HG02678 (cell line): ENCODE data around the gene TYW1B.
"Not testable (repeated sequence)": the region's sequence is repeated elsewhere in the genome, so short reads cannot be mapped to it uniquely, and the experiment has no call there.

Experiments
- ATAC-seq: cut with Tn5 transposase; IDR thresholded peaks from one replicate; pipeline ENCODE4 v1.9.1; 2021; ENCODE audit warnings: mild to moderate bottlenecking, moderate library complexity; ENCODE audit not compliant: unreplicated experiment

Gene TYW1B

DNA sequence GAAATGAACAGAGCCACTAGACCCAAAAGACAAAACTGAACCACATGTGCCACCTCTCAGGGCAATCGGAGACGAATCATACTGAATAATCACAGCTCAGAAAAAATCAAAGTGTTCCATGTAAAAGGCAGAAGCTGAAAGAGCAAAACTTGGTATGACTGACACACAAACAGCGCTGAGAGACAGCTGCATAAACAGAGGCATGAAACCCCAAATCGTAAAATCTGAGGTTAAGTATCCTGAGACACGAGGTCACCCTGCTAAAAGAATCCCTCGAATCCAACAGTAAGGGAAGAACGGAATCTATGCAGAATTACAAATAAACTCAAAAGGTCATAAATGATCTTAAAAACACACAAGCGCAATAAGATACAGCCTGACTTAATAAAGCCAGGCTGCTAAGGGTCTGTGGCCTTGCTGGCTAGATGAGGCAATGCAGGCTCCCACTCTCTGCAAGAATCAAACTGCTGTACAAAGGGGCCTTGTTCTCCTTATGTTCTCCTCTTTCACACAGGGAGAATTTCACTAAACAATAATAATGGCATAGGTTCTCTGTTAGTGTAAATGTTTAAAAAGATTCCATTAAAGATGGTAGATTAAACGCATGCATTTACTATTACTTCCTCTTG is 247.7 kb downstream of the TYW1B start:
- not testable (repeated sequence) for ATAC-seq

DNA sequence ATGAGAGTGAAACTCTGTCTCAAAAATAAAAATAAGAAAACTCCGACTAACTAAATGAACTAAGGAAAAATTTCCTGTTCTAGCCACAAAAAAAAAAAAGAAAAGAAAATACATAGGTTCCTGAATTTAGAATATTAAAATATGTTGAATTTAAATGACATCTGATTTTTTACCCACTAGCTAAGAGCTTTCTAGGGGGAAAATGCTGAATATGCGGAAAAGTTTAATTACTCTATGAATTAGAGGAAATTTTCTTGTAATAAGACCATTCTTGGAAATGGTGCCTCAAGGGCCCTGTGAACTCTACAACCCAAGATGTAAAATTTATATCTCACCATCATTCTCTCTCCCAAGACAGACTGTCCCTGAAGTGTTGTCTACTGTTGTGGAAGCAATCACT is 250.9 kb downstream of the TYW1B start:
- no peak for ATAC-seq

DNA sequence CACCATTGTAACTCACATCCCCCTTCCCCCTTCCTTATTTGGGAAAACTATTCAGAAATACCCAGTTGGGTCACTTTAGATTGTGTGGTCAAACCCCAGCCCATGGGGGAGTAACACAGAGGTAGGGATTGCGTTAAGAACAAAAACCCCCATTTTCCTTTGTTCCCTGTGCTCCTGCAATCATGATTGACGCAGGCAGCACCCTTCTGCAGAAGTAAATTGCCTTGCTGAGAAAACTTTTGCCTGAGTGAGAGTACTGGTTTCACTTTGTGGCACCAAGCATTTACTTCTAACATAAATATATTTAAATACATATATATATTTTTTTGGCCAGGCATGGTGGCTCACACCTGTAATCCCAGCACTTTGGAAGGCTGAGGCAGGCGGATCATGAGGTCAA is 266.0 kb downstream of the TYW1B start:
- not testable (repeated sequence) for ATAC-seq

DNA sequence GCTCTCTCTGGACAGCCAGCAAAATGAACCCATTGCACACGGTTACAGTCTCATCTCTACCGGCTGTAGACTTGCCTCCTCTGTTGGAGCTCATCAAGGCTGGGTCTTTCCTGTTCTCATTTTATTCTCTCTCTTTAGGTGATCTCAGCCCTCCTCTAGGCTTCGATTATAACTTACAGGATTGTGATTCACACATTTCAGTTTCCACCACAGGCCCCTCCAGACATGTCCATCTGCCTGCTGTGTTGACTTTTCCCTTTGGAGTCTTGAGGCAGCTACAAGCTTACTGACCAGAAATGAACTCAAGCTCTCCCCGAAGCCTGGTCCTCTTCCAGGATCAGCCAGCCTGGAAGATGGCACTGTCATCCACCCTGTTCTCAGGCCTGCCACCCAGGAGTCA is 268.5 kb downstream of the TYW1B start:
- not testable (repeated sequence) for ATAC-seq

DNA sequence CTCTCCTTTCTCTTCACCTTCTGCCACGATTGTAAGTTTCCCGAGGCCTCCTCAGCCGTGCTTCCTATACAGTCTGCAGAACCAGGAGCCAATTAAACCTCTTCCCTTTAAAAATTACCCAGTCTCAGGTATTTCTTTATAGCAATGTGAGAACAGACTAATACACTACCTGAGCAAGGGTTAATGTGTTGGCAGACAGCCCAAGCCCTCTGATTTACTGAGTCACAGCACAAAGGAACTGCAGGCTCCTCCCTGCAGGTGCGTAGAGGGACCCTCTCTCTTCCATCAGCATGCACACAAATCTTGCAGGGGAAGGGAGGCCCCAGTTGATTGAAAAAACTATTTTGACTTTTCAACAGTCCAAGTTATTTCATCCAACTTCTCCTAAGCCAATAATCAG is 271.3 kb downstream of the TYW1B start:
- not testable (repeated sequence) for ATAC-seq

DNA sequence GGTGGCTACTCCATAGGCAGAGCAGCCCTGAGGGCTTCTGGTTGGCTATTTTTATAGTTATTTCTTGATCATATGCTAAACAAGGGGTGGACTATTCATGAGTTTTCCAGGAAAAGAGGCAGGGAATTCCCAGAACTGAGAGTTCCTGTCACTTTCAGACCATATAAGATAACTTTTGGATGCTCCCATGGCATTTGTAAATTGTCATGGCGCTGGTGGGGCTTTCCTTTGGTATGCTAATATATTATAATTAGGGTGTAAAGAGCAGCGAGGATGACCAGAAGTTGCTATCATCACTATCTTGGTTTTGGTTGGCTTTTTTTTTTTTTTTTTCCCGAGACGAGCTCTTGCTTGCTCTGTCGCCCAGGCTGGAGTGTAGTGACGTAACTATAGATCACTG is 272.8 kb downstream of the TYW1B start:
- not testable (repeated sequence) for ATAC-seq

DNA sequence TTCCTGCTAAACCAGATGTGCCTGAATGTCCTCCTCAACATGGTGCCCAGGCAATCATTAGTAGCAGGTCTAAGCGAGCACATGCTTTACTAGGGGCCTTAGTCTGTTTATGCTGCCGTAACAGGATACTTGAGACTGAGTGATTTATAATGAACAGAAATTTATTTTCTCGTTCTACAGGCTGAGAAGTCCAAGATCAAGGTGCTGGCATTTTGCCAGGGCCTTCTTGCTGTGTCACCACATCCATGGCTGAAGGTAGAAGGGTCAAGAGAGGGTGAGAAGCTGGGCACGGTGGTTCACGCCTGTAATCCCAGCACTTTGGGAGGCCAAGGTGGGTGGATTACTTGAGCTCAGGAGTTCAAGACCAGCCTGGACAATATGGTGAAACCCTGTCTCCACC is 273.6 kb downstream of the TYW1B start:
- not testable (repeated sequence) for ATAC-seq

DNA sequence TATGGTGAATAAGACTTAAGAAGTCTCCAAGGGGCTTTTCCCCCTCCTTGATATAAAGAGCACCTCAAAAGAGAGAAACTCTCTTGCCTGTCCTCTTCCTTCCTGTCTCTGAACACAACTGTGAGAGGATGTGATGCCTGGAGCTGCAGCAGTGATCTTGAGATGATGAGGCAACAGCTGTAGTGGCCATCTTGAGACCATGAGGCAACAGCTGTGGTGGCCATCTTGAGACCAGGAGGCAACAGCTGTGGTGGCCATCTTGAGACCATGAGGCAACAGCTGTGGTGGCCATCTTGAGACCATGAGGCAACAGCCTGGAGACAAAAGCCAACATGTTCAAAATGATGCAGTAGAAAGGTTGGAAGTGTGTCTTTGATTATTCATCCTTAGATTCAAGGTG is 277.5 kb downstream of the TYW1B start:
- not testable (repeated sequence) for ATAC-seq

DNA sequence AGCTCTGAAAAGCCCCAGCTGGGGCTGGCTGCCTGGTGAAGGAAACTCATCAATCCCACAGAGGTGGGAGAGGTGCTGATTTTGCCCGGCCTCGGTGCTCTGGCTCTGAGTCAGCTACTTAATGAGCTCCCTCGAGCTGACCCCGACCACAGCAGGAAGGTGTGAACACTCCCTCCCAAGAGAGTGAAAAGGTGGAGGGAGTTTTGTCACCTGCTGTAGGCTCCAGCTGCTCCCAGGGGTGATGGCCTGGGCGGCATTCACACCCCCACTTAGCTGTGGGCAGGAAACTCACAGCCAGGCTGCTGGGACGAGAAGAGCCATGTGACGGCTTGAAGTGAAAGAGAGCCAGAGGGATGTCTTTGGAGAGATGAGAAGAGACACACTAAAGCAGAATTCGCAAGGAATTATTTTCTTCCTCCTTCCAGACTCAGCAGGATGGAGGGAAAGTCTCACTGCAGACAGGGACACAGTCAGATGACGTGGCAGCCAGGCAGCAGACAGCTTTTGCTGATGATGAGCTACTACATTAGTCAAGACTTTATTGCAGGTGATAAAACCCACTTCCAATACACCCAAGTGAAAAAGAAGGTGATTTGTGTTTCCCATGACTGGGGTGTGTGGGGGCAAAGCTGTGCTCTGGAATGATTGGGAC is 281.3 kb downstream of the TYW1B start:
- ATAC-seq, result not testable (repeated sequence)

DNA sequence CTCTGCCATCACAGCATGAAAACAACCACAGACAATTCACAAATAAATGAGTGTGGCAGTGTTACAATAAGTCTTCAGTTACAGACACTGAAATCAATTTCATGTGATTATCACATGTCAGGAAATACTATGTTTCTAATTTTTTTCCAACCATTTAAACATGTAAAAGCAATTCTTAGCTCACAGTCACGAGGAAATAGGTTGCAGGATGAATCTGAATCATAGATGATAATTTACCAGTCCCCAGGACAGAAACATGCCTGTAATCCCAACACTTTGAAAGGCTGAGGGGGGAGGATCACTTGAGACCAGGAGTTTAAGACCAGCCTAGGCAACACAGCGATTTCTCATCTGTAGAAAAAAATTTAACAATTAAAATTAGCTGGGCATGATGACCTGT is 283.5 kb downstream of the TYW1B start:
- not testable (repeated sequence) for ATAC-seq

DNA sequence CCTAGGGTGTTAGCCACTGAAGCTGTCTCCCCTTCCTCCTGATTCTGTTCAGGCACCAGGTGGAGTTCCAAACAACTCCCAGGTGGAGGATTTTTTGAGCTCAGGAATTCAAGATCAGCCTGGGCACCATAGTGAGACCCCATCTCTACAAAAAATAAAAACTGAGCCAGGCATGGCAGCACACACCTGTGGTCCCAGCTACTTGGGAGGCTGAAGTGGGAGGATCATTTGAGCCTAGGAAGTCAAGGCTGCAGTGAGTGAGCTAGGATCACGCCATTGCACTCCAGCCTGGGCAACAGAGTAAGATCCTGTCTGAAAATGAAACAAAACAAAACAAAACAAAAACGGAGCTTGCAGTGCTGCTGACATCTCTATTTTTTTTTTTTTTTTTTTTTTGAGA is 287.1 kb downstream of the TYW1B start:
- no peak for ATAC-seq

DNA sequence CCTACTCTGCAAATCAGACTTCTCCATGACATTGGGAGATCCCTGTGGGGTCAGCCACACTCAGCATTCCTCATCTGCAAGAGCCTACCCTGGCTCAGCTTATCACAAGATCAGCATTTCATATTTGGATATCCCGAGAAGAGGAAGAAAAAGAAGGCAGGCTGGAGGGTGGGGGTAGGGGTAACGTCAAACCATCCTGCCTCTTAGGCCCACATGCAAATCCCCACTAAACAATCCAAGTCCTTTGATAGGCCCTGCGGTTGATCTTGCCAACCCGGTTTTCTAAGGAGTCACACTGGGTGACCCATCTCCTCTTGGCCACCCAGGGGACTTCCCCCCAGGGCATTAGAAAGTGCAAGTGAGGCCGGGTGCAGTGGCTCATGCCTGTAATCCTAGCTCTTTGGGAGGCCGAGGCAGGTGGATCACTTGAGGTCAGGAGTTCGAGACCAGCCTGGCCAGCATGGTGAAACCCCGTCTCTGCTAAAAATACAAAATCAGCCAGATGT is 287.8 kb downstream of the TYW1B start:
- no peak for ATAC-seq

DNA sequence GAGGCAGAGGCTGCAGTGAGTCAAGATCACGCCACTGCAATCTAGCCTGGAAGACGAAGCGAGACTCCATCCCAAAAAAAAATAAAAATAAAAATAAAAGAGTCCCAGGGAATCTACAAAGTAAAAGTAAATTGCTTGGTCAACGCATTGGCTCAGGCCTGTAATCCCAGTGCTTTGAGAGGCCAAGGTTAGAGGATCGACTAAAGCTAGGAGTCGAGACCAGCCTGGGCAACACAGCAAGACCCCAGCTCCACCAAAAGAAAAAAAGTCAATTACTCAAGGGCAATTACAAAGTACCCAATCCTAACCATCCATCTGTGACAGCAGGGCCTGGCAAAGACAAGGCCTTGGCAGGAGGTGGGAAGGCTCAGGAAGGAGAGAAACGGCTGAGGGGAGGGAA is 288.3 kb downstream of the TYW1B start:
- ATAC-seq, result no peak

DNA sequence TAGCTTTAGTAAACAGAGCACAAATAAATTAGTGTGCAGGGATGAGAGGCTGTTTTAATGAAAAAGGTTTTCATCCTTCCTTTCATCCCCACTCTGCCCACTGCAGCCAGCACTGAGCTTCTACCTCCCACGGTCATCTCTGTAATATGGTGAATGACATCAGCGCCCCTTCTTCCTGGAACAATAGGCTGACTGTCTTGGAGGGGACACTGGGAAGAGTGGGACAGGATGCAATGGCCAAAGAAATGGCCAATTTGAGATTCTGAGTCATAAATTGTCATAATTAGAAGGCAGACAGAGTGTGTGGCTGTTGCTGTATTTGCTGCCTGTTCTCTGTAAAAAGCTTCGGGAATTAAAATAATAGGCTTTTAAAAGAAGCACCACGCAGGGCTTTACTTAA is 289.1 kb downstream of the TYW1B start:
- no peak for ATAC-seq

DNA sequence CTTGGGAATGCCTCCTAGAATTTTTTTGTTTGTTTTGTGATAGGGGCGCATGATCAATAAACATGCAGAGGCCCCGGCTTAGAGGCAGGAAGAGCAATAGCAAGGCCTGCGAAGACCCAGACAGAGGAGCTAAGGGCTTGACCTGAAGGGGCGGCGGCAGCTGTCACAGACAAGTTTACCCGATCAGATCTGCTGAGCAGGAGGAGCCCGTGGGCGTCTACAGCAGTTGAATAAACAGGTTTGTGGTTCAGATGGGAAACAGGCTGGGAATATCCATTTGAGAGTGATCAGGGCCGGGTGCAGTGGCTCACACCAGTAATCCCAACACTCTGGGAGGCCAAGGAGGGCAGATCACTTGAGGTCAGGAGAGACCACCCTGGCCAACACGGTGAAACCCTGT is 289.9 kb downstream of the TYW1B start:
- no peak for ATAC-seq

DNA sequence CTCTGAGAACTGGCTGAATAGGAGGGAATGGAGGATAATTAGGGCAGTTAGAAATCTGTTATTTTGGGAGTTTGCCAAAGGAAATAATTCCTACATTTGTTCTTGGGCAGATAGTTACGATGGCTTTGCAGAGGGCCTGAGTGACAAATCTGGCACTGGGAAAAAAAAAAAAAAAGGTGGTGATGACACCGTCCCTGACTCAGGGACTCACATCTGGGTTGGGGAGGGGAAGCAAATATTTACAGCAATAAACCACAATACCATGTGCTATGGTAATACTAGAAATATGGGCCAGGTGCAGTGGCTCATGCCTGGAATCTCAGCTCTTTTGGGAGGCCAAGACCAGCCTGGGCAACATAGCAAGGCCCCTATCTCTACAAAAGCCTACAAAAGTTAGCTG is 292.0 kb downstream of the TYW1B start:
- ATAC-seq, result not testable (repeated sequence)

DNA sequence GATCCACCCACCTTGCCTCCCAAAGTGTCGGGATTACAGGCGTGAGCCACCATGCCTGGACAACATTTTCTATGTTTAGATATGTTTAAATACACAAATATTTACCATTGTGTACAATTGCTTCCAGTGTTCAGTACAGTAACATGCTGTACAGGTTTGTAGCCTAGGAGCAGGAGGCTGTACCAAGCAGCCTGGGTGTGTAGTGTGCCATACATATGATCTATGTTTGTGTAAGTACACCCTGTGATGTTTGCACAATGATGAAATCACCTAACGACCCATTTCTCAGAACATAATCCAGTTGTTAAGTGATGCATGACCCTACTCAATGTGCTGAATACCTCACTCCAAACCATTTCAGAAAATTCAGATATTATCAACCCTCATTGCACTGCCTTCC is 297.0 kb downstream of the TYW1B start:
- ATAC-seq, result not testable (repeated sequence)
